Endothelial cell of umbilical vein (primary cell): Measurements from ENCODE around the gene PPFIA3. TPM values are rescaled to one million over a fixed set of nuclear protein-coding genes. Genes with fewer than 3 reads are reported as not detected.
A peak's percentile ranks its signal among the peaks of the same experiment; 100 is the strongest.

Source experiments
- BruUV-seq: library from RNA; stranded (reverse); fragments of 400-500 nt; replicated peaks from 2 replicates; lab custom pipeline; 2021; lab: Mats Ljungman, UMichigan
- CTCF ChIA-PET: fragments of 300-600, 350-600 bp; sonication (Branson Sonifier 250); formaldehyde crosslinking; loops from one replicate; lab custom pipeline; 2021; ENCODE audit warnings: antibody characterized with exemption, inconsistent platforms; lab: Charles Lee
- POLR2A ChIA-PET: fragments of 300-600, 350-600 bp; sonication (Branson Sonifier 250); formaldehyde crosslinking; loops from one replicate; lab custom pipeline; 2021; ENCODE audit warnings: antibody characterized with exemption, inconsistent platforms; lab: Charles Lee
- DNase-seq: peaks from one replicate; pipeline ENCODE4 v3.0.0-alpha.2; 2011; ENCODE audit warnings: low read depth, low spot score
- FAIRE-seq: peaks from 2 replicates; lab custom pipeline; 2011; peaks lifted over from hg19 to GRCh38; lab: Jason Lieb, UNC
- H2AFZ ChIP-seq: 2 replicates; pipeline ENCODE4 v1.6.0; 2012; ENCODE audit warnings: low read depth, low read length, control low read depth, inconsistent platforms
- H3K27ac ChIP-seq: 2 replicates; pipeline ENCODE4 v1.5.1; 2011; ENCODE audit warnings: low read depth, mild to moderate bottlenecking, control low read depth, low read length, moderate library complexity; ENCODE audit not compliant: insufficient read depth
- H3K27me3 ChIP-seq, 2 experiments: 2 replicates each; pipeline versions ENCODE4 v1.6.0 to v1.6.1; 2011; ENCODE audit warnings: low read length in 2 of 2, mixed read lengths in 1 of 2; ENCODE audit not compliant: control insufficient read depth in 2 of 2, insufficient read depth in 2 of 2
- H3K36me3 ChIP-seq, 2 experiments: 2 replicates in 1 of 2; 3 replicates in 1 of 2; pipeline ENCODE4 v1.5.1; 2011; ENCODE audit warnings: low read length in 2 of 2, mild to moderate bottlenecking in 1 of 2, moderate library complexity in 1 of 2; ENCODE audit not compliant: control insufficient read depth in 2 of 2, insufficient read depth in 2 of 2; ENCODE audit errors: extremely low read depth in 1 of 2
- H3K4me1 ChIP-seq: 3 replicates; pipeline ENCODE4 v1.5.1; 2011; ENCODE audit warnings: mild to moderate bottlenecking, low read length; ENCODE audit not compliant: control insufficient read depth, insufficient read depth; ENCODE audit errors: extremely low read depth
- H3K4me2 ChIP-seq: 2 replicates; pipeline ENCODE4 v1.6.1; 2011; ENCODE audit warnings: low read length, control low read depth, mixed read lengths; ENCODE audit not compliant: insufficient read depth
- H3K4me3 ChIP-seq, 3 experiments: fragments of 200-600 bp in 1 of 3; sonication (generic), shearing (Covaris generic) in 1 of 3; replicated peaks in 1 of 3; 2 replicates each; pipeline ENCODE4 v1.5.1; 2011 to 2016; ENCODE audit warnings: control low read depth in 3 of 3, low read length in 3 of 3, mild to moderate bottlenecking in 2 of 3, inconsistent platforms in 1 of 3, low read depth in 1 of 3, moderate library complexity in 1 of 3; ENCODE audit not compliant: insufficient read depth in 1 of 3
- H3K79me2 ChIP-seq: 2 replicates; pipeline ENCODE4 v1.6.0; 2012; ENCODE audit warnings: low read length, inconsistent platforms; ENCODE audit not compliant: control insufficient read depth, insufficient read depth
- H3K9ac ChIP-seq: replicated peaks from 2 replicates; pipeline ENCODE3; 2011; ENCODE audit warnings: low read length, control low read depth; ENCODE audit not compliant: insufficient read depth; ENCODE audit errors: extremely low read depth
- H3K9me1 ChIP-seq: replicated peaks from 3 replicates; pipeline ENCODE4 v1.6.0; 2011; ENCODE audit warnings: mild to moderate bottlenecking, low read length; ENCODE audit not compliant: control insufficient read depth, insufficient read depth; ENCODE audit errors: extremely low read depth
- H3K9me3 ChIP-seq: replicated peaks from 2 replicates; pipeline ENCODE4 v1.5.1; 2012; ENCODE audit warnings: low read length, inconsistent platforms; ENCODE audit not compliant: control insufficient read depth, insufficient read depth
- H4K20me1 ChIP-seq: replicated peaks from 2 replicates; pipeline ENCODE3; 2011; ENCODE audit warnings: mild to moderate bottlenecking, low read length; ENCODE audit not compliant: control insufficient read depth, insufficient read depth; ENCODE audit errors: extremely low read depth
- EZH2 ChIP-seq: IDR thresholded peaks from 2 replicates; pipeline ENCODE4 v1.6.1; 2012; ENCODE audit warnings: borderline replicate concordance, low read depth, mild to moderate bottlenecking, moderate library complexity, low read length, inconsistent platforms; ENCODE audit not compliant: severe bottlenecking
- FOS ChIP-seq: IDR thresholded peaks from 2 replicates; pipeline ENCODE4 v1.6.1; 2011; ENCODE audit warnings: mild to moderate bottlenecking, low read length, moderate library complexity, borderline replicate concordance; ENCODE audit not compliant: insufficient read depth
- GATA2 ChIP-seq: IDR thresholded peaks from 2 replicates; pipeline ENCODE4 v1.7.0; 2011; ENCODE audit warnings: low read depth, mild to moderate bottlenecking, moderate library complexity, mixed read lengths, low read length; ENCODE audit not compliant: insufficient read length, insufficient read depth
- MYC ChIP-seq: IDR thresholded peaks from one replicate; pipeline ENCODE4 v1.6.1; 2011; ENCODE audit warnings: mild to moderate bottlenecking, low read depth, low read length
- POLR2A ChIP-seq: IDR thresholded peaks from 2 replicates; pipeline ENCODE4 v1.6.1; 2012; ENCODE audit warnings: low read depth, mild to moderate bottlenecking, control low read depth, low read length
- POLR2AphosphoS5 ChIP-seq: IDR thresholded peaks from 2 replicates; pipeline ENCODE4 v1.6.1; 2012; ENCODE audit warnings: low read depth, mild to moderate bottlenecking, control low read depth, low read length, moderate library complexity; ENCODE audit not compliant: insufficient read depth
- dilution Hi-C: fragments of 300-500 bp; cut with MboI; formaldehyde crosslinking; loops from one replicate; pipeline ENCODE4 v1.15.0; 2019; ENCODE audit warnings: low sequenced_read_pairs; ENCODE audit not compliant: extremely low pct_ligation_motif_present
- intact Hi-C: fragments of 100-400 bp; cut with micrococcal nuclease; formaldehyde crosslinking; loops from one replicate; pipeline ENCODE4 v1.10.0; 2022
- polyA plus RNA-seq, 4 experiments: library from polyadenylated mRNA; depleted of rRNA in 3 of 4; stranded (reverse) in 3 of 4; unstranded in 1 of 4; fragments of >200 nt; gene quantifications; 2 replicates each; pipeline versions ENCODE4 v1.2.1 to v1.2.3, GENCODE V29; 2011 to 2012; ENCODE audit warnings: missing spikeins in 1 of 4
- total RNA-seq: library from RNA; stranded (reverse); gene quantifications from 2 replicates; pipeline ENCODE4 v1.2.3, GENCODE V29; 2021
- TF ChIP-seq, protein P1 (sequence below): IDR thresholded peaks from 2 replicates; pipeline ENCODE4 v1.6.1; 2011; ENCODE audit not compliant: insufficient read depth, insufficient read length

PPFIA3 gene
- total and polyA plus RNA-seq, 2 donors (not counting 3 experiments of a cell fraction or from before 2014, with no cell fraction given), result 1.3 to 2.0 TPM

DNA sequence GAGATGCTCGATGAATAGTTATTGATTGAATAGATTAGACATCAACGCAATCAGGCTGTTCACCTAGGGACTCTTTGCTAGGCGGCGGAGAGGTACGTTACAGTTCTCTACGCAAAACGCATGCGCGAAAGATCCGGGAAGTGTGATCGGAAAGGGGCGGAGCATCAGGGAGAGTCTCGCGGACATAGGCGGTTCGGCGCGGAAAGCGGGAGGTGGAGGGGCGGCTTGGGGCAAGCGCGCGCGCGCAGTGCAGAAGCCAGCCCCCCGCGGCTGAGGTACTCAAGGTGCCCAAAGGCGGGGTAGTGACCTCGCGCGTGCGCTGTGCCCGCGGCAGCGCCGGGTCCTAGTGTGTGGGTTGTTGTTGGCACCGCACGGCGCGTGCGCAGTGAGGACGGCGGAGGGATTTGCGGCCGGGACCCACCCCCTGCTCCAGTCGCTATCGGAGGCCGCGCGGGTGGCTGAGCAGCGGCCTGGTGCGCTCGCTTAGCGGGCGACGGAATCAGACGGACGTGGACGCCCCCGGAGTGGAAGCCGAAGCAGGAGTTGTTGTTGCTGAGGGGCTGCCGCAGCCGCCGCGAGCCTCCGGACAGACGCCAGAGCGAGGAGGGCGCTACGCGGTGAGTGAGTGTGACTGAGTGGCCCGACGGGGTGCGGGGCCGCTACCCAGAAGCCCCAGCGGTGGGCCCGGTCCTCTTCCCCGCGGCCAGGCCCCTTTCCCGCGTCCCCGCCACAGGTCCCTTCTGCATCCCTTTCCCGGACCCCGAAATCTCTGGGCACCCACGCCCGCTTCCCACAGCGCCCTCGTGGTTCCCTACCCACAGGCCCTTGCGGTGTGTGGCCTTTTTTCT, 34.1 kb upstream of the PPFIA3 start, which contains the start of gene SNRNP70:
Gene SNRNP70 (plus strand): TSS at position 432 of the 848 bp plus-strand sequence. CDS start 964 bp downstream, outside the sequence.
- H3K9me3 ChIP-seq, result no peaks in the 10 kb centered on the region
- peak within 1 kb of the TSS; percentile 80 for H2AFZ ChIP-seq
- peaks cover 2 to 3% of the 10 kb centered on the region in 2 experiments for H3K27me3 ChIP-seq
- peak; percentile 99 for DNase-seq
- H3K4me1 ChIP-seq, result peaks cover 14% of the 10 kb centered on the region
- peak within 1 kb of the TSS; percentile 85 for H3K4me2 ChIP-seq
- peak; percentile 97 for TF ChIP-seq POLR2AphosphoS5
- peak; percentile 95 for TF ChIP-seq POLR2A
- TF ChIP-seq, protein P1, sequence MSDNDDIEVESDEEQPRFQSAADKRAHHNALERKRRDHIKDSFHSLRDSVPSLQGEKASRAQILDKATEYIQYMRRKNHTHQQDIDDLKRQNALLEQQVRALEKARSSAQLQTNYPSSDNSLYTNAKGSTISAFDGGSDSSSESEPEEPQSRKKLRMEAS, result no peak
- TF ChIP-seq MYC, result peak; percentile 22
- peak within 1 kb of the TSS; percentile 97 for H3K9ac ChIP-seq
- peak; percentile 100 for FAIRE-seq
- intact Hi-C loops, result loop anchor here (1.0 to 5.0 kb wide), 2 partner anchors 42 to 92 kb away; partner anchors contain the start of genes GYS1 and RUVBL2
- H3K27ac ChIP-seq, result peak within 1 kb of the TSS; percentile 73
- dilution Hi-C loops, result no loop called here
- H3K9me1 ChIP-seq, result no peaks in the 10 kb centered on the region
- BruUV-seq, result TSS peak; percentile 31
- peaks cover 0 to 19% of the 10 kb centered on the region in 2 experiments for H3K36me3 ChIP-seq
- H4K20me1 ChIP-seq, result peaks cover 2% of the 10 kb centered on the region
- ChIA-PET POLR2A (no interaction called here), CTCF (interaction anchor here (0.7 kb wide), 1 partner anchor 13 kb away, joined by 5 read pairs; no protein-coding TSS in a partner anchor)
- H3K4me3 ChIP-seq, result peak within 1 kb of the TSS; percentile 75 to 93 (median 89)
- H3K79me2 ChIP-seq, result peaks cover 41% of the 10 kb centered on the region

DNA sequence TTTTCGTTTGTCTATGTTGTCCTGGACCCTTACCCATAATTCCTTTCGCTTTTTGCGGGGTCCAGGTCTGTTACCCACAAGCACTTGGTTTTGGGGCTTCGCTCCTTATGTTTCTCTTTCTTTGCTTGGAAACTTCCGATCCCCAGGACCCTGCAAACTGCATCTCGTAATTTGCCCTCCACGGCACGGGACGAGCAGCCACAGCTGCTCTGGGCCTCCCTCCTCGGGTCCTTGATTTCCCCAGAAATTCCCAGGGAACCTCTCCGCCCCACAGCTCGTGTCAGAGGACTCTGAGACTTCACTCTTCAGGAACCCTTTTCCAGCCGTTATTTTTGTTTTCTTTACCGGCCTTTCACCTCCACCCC, 33.5 kb upstream of the PPFIA3 start:
- no peaks in the 10 kb centered on the region for H3K9me1 ChIP-seq
- H3K79me2 ChIP-seq, result peaks cover 46% of the 10 kb centered on the region
- dilution Hi-C loops (no loop called here), intact Hi-C loops (loop anchor here (1.0 to 5.0 kb wide), 2 partner anchors 41 to 93 kb away; partner anchors contain the start of genes GYS1 and RUVBL2)
- H3K27me3 ChIP-seq, result peaks cover 2 to 3% of the 10 kb centered on the region in 2 experiments
- H3K4me2 ChIP-seq, result peak overlapping the region; percentile 85
- BruUV-seq, result no TSS peak
- ChIA-PET CTCF (interaction anchor here (0.7 kb wide), 1 partner anchor 12 kb away, joined by 5 read pairs; no protein-coding TSS in a partner anchor), POLR2A (no interaction called here)
- TF ChIP-seq FOS (no peak), GATA2 (no peak), EZH2 (no peak)
- H4K20me1 ChIP-seq, result peaks cover 2% of the 10 kb centered on the region
- H3K4me1 ChIP-seq, result peaks cover 14% of the 10 kb centered on the region
- H3K36me3 ChIP-seq, result peaks cover 5 to 25% of the 10 kb centered on the region in 2 experiments
- DNase-seq (no peak), FAIRE-seq (no peak)
- H3K9ac ChIP-seq, result peak overlapping the region; percentile 97
- peak overlapping the region; percentile 62 for H2AFZ ChIP-seq
- H3K9me3 ChIP-seq, result no peaks in the 10 kb centered on the region
- peak overlapping the region; percentile 75 to 93 (median 89) for H3K4me3 ChIP-seq
- H3K27ac ChIP-seq, result peak overlapping the region; percentile 73
